ENCODE results near the gene SZRD1.

The SZRD1 gene

GRCh38 chr1:16398371-16398953 is 31.4 kb downstream of the SZRD1 start:
- no peak for DNase-seq

GRCh38 chr1:16402742-16403141 is 35.7 kb downstream of the SZRD1 start:
- DNase-seq: no peak

DNA sequence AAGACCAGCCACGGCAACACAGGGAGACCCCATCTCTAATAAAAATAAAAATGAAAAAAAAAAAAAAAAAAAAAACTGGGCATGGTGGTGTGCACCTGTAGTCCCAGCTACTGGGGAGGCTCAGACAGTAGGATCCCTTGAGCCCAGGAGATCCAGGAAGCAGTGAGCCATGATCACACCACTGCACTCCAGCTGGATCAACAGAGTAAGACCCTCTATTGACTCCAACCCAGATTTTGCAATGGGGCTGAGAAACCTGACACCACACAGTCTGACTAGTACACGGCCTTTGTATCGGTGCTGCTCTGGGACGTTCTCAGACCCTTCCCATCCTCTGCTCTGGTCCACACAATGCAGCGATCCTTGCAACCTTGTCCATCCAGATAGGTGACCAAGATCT is 38.4 kb downstream of the SZRD1 start:
- DNase-seq: no peak

DNA sequence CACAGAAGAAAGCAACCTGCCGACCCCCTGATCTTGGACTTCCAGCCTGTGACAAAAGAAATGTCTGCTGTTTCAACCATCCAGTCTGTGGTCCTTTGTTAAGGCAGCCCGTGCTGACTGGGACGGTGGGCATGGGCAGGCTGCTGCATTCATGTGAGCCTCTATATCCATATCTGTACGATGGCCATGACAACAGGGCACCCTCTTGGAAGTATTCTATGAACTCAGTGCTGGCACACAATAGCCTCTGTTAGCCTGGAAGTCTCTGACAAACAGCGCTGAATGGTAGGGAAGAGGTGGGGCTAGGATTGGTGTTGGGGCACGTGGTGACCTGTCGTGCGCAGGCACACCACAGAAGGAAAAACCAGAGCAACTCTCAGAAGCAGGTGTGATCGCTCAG is 39.8 kb downstream of the SZRD1 start:
- DNase-seq: no peak

- no peak for DNase-seq
These were observed 42.6 kb downstream of the SZRD1 start for GRCh38 chr1:16409536-16410152.

DNA sequence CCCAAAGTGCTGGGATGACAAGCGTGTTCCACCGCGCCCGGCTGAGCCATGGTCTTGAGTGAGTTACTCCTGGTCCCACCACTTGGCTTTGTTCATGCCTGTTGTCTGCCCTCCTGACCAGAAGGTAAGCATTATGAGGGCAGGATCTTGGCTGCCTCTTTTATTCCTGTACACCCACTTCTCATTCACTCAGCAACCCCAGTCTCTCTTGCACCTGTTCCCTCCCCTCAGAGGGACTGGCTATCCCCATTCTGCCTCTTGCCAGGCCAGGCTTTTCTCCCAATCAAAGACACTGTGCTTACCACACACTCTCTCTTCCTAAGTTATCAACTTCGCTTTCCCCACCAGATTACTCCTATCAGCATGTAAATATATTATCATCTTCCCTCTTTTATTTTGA is 43.8 kb downstream of the SZRD1 start:
- no peak for DNase-seq

- no peak for DNase-seq
These were observed 46.1 kb downstream of the SZRD1 start for GRCh38 chr1:16413191-16413590.

DNA sequence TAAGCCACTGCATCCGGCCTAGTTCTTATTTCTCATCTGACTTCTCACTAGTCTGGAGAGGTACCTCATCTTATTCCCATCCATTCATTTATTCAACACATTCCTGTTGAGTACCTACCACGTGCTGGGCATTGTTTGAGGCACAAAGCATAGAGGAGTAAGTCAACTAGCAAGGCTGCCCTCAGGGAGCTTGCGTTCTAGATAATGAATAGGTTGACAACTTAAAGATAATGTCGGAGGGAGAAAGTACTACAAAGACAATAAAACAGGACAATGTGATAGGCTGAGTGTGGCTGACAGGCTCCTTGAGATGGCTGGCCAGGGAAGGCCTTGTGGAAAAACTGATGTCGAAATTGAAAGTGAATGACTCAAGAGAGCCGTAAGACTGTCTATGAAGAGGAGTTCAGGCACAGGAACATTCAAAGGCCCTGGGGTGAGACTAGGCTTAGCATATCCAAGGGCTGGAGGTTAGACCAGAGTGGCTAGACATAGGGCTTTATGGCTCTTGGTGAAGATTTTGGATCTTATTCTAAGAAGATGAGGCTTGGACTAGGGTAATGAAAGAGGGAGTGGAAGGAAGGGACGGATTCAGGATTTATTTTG is 51.9 kb downstream of the SZRD1 start:
- no peak for DNase-seq

GRCh38 chr1:16420424-16421118 is 53.5 kb downstream of the SZRD1 start:
- DNase-seq: no peak

DNA sequence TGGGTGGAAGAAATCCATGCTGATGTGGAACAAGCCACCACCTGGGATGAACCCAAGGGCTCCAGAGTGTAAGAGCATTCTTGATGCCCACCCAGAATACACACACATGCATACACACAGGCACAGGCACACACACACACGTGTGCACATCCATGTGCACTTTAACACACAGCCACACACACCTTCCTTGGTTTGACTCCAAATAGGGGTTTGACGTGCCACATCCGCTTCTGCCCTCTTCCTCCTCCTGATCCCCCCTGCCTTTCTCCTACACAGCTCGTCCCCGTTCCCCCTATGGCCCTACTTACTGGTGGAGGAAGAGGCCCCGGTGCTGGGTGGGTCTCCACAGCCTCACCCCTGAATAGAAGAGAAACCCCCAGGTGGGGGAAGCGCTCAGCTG is 54.2 kb downstream of the SZRD1 start:
- no peak for DNase-seq

DNA sequence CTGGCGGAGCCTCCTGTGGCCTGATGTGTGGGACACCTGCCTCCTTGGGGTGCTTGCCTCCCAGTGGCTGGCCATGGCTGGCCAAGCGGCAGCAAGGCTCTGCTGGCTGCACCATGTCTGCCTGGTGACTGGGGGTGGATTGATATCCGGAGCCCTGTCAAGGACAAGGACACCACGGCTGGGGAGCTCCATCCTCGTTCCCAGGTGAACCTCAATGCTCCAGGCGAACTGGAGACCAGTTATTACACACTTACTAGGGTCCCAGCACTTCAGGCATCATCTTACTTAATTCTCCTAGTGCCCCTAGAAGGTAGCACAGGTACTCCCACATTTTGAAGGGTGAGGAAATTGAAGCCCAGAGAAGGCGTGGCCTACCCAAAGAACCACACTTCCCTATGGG is 55.0 kb downstream of the SZRD1 start:
- DNase-seq: no peak

GRCh38 chr1:16425125-16426025 is 58.3 kb downstream of the SZRD1 start:
- DNase-seq: no peak

DNA sequence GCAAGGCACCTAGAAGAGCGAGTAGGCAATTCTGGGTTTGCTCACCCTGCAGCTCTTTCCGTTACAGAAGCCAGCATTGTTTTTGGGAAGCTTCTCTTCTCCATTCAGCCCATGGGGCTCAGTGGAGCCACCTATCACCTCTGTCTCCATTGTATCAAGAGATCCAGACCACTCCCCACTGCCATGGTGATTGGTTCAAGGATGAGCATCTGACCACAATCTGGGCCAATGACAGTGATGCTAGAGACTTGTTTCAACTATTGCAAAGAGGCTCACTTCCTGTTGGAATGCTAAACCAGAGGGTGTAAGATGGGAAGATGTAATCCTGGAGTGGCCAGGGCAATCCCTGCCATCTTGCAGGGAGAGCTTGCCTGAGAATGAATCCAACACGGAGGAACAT is 63.6 kb downstream of the SZRD1 start:
- no peak for DNase-seq

GRCh38 chr1:16433030-16433429 is 66.0 kb downstream of the SZRD1 start:
- DNase-seq: no peak

DNA sequence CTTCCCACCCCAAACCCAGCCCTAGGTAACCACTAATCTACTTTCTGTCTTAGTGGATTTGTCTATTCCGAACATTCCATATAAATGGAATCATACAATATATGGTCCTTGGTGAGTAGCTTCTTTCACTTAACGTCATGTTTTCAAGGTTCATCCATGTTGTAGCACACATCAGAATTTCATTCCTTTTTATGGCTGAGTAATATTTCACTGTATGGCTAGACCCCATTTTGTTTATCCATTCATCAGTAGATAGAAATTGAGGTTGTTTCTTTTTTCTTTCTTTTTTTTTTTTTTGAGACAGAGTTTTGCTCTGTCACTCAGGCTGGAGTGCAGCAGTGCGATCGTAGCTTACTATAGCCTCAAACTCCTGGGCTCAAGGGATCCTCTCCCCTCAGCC is 67.0 kb downstream of the SZRD1 start:
- DNase-seq: no peak

DNA sequence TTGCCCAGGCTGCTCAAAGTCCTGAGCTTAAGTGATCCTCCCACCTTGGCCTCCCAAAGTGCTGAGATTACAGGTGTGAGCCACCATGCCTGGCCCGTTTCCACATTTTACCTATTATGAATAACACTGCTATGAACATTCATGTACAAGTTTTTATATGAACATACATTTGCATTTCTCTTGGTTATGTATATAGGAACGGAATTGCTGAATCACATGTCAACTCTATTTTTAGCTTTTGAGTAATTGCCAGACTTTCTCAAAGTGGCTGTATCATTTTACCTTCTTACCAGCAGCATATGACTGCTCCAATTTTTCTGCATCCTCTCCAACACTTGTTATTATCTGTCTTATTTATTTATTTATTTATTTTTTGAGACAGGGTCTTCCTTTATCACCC is 67.5 kb downstream of the SZRD1 start:
- no peak for DNase-seq

- DNase-seq: no peak
These were observed 70.0 kb downstream of the SZRD1 start, which contains the start of gene SPATA21 for GRCh38 chr1:16436946-16437474. Gene SPATA21 (minus strand): TSS chr1:16437424. CDS start chr1:16431371, 6,053 bp downstream.

GRCh38 chr1:16438516-16438915 is 71.5 kb downstream of the SZRD1 start:
- DNase-seq: no peak

DNA sequence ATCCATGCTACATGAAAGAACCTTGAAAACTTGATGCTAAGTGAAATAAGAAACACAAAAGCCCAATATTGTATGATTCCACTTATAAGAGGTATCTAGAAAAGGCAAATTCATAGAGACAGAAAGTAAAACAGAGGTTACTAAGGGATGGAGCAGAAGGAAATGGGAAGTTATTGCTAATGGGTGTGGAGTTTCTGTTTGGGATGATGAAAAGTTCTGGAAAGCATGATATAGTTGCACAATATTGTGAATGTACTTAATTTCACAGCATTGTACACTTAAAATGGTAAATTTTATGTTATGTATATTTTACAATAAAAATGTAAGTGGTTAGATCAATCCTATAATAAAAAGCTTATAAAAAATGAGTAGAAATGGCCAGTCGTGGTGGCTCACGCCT is 71.9 kb downstream of the SZRD1 start:
- no peak for DNase-seq

GRCh38 chr1:16440131-16440469 is 73.1 kb downstream of the SZRD1 start:
- no peak for DNase-seq

GRCh38 chr1:16440470-16441281 is 73.6 kb downstream of the SZRD1 start, which contains the start of gene NECAP2:
Gene NECAP2 (plus strand): TSS chr1:16440724. CDS start chr1:16440762, 38 bp downstream.
- peak; percentile 80 for DNase-seq

DNA sequence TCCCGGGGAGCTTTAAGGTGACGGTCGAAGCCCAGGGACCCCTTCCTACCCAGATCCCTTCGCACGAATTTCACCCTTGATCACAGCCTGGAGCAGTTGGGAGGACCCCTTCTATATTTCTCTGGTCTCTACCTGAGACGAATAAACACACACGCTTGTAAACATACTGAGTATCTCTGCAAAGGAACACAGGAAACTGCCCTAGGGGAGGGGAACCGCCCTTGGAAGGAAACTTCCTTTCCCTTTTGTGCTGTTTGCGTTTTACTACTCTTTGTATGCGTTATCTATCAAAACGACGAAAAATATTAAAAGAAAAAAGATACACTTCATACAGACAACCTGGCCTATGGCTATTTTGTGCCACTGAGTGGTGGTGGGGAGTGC is 74.2 kb downstream of the SZRD1 start:
- DNase-seq: no peak
